Fibroblast of the conjunctiva (primary cell): ENCODE measurements around the gene ACADM.
"Not testable (repeated sequence)": the region's sequence is repeated elsewhere in the genome, so short reads cannot be mapped to it uniquely, and the experiment has no call there.

ENCODE experiments used
- DNase-seq: peaks from one replicate; pipeline ENCODE4 v3.0.0-alpha.2; 2010; ENCODE audit warnings: low read depth

The ACADM gene

DNA sequence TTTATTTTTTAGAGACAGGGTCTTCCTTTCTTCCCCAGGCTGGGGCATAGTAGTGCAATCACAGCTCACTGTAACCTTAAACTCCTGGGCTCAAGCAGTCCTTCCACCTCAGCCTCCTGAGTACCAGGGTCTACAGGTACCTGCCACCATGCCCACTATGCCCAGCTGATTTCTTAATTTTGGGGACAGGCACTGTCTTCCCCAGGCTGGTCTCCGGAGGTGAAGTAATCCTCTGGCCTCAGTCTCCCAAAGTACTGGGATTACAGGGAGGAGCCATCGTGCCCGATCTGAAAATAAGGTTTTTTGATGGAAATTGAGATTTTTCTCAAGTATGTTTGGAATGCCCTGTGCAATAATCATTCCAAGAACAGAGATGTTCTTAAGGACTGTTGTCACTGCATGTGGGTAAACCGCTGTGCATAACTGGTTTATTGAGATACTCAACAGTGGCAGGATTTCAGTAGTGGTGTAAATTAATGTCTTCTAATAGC is 71.2 kb downstream of the ACADM start:
- DNase-seq = no peak

DNA sequence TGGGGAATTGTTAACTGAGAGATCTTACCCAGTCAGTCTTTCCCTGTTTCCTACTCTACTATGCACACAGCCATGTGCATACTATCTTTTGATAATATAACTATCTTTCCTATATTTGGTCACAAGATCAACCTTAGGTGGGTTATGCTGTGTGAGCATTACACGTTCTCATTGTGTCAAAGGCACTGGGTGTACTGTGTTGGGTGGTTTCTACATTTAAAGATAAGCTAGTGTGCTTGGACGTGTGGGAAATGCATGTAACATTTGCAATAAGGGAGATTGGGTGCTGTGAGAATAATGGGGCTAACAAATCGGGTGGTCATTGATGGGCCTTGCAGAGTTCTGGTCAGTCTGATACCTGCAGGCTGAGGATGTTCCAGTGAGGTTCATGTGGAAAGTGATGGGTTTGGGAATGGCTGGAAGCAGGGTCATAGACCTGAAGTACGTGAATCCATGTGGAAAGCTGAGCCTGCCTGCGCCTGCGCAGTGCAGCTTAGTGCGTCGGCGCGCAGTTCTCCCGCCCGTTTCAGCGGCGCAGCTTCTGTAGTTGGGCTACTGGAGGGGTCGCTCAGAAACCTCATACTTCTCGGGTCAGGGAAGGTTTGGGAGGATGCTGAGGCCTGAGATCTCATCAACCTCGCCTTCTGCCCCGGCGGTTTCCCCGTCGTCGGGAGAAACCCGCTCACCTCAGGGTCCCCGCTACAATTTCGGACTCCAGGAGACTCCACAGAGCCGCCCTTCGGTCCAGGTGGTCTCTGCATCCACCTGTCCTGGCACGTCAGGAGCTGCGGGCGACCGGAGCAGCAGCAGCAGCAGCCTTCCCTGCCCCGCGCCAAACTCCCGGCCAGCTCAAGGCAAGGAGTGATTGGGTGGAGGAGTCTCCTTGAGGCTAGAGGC is 72.1 kb downstream of the ACADM start, which contains the start of gene MSH4:
Gene MSH4, plus strand, starts transcription at position 507 of the 897 bp plus-strand sequence. Its CDS starts 104 bp downstream, at position 611.
- DNase-seq = no peak

- DNase-seq = no peak
Measured at GRCh38 chr1:75797273-75797588, 72.7 kb downstream of the ACADM start.

GRCh38 chr1:75797606-75798216 is 73.2 kb downstream of the ACADM start:
- no peak for DNase-seq

DNA sequence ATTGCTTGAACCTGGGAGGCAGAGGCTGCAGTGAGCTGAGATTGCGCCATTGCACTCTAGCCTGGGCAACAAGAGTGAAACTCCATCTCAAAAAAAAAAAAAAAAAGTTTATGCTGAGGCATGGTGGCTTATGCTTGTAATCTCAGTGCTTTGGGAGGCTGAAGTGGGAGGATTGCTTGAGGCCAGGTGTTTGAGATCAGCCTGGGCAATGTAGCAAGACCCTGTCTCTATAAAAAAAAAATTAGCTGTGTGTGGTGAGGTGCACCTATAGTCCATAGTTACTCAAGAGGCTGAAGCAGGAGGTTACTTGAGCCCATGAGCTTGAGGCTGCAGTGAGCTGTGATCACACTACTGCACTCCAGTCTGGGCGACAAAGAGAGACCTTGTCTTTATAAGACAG is 77.0 kb downstream of the ACADM start:
- not testable (repeated sequence) for DNase-seq

- DNase-seq = no peak
Measured at GRCh38 chr1:75808921-75809320, 84.4 kb downstream of the ACADM start.

GRCh38 chr1:75810113-75810512 is 85.6 kb downstream of the ACADM start:
- not testable (repeated sequence) for DNase-seq

DNA sequence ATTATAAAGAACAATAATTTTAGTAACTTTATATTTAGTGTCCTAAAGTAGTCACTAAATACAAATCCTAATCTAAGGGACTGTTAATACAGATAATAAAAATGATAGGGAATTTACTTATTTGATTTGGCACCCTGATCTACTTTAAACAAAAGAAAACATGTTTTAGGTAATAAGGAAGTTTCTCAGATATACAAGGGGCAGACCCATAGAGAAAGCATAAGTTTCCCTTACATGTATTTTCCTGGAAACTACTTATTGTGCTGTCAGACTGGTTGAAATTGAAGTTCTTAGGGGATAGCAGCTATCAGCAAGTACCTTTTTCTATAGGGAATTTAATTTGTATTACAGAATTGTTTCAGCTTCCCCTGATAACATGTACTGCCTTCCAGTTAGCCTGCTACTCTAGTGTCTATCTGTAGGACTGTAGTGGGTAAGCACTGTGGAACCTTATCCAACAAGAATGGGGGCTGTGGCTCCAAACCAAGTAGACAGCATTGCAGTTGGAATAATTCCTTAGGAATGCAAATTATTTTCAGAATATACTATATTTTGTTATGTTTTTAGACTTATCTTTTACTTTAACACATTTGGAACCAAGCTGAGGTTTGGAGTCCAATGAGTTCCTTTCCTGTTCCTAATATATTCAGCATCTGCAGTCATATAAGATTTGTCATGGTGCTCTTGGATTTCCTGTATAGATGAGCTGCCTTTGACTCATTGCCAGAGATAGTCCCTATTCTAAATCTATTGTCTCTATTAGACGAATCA is 86.9 kb downstream of the ACADM start:
- no peak for DNase-seq

- DNase-seq = no peak
Measured at GRCh38 chr1:75812065-75812464, 87.6 kb downstream of the ACADM start.
